GM18858 (cell line): Measurements from ENCODE around the gene TNFAIP3.
"Not testable (repeated sequence)": the region's sequence is repeated elsewhere in the genome, so short reads cannot be mapped to it uniquely, and the experiment has no call there.

ENCODE experiments used
- ATAC-seq: cut with Tn5 transposase; IDR thresholded peaks from one replicate; pipeline ENCODE4 v1.9.1; 2021; ENCODE audit not compliant: unreplicated experiment

Gene TNFAIP3

DNA sequence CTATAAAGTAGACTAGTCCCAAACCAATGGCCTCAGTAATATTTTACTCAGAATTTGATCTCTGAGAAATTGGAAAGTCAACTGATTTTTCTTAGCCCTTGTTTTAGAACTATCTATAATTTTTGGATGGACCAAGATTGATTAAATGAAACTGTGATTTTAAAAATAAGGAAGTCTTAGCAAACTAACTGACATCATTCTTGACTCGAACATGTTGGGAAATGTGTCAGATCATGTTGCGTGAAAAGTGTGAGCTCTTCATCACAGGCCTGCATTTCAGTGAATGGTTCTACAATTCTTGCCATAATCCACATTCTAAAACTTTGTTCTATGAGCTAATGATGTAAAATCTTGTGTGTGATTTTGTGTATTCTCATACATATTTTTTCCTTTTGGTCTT is 11.0 kb downstream of the TNFAIP3 start:
- ATAC-seq = no peak

DNA sequence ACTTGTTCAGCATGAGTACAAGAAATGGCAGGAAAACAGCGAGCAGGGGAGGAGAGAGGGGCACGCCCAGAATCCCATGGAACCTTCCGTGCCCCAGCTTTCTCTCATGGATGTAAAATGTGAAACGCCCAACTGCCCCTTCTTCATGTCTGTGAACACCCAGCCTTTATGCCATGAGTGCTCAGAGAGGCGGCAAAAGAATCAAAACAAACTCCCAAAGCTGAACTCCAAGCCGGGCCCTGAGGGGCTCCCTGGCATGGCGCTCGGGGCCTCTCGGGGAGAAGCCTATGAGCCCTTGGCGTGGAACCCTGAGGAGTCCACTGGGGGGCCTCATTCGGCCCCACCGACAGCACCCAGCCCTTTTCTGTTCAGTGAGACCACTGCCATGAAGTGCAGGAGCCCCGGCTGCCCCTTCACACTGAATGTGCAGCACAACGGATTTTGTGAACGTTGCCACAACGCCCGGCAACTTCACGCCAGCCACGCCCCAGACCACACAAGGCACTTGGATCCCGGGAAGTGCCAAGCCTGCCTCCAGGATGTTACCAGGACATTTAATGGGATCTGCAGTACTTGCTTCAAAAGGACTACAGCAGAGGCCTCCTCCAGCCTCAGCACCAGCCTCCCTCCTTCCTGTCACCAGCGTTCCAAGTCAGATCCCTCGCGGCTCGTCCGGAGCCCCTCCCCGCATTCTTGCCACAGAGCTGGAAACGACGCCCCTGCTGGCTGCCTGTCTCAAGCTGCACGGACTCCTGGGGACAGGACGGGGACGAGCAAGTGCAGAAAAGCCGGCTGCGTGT is 11.6 kb downstream of the TNFAIP3 start:
- no peak for ATAC-seq

DNA sequence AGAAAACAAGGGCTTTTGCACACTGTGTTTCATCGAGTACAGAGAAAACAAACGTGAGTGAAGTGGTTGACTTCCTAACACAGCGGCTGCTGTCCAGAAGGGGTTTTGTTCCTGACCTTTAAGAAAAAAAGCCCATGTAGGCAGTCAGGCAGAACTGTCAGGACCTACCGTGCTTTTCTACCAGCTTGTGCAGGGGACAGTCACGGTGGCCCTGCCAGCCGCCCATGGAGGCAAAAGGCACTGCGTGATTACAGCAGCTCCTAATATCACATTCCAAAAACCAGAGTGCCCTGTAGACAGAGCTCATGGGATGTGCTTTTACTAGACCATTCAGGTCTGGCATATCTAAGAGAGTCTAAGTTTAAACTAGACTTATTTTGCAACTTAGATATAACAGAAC is 12.2 kb downstream of the TNFAIP3 start:
- no peak for ATAC-seq

DNA sequence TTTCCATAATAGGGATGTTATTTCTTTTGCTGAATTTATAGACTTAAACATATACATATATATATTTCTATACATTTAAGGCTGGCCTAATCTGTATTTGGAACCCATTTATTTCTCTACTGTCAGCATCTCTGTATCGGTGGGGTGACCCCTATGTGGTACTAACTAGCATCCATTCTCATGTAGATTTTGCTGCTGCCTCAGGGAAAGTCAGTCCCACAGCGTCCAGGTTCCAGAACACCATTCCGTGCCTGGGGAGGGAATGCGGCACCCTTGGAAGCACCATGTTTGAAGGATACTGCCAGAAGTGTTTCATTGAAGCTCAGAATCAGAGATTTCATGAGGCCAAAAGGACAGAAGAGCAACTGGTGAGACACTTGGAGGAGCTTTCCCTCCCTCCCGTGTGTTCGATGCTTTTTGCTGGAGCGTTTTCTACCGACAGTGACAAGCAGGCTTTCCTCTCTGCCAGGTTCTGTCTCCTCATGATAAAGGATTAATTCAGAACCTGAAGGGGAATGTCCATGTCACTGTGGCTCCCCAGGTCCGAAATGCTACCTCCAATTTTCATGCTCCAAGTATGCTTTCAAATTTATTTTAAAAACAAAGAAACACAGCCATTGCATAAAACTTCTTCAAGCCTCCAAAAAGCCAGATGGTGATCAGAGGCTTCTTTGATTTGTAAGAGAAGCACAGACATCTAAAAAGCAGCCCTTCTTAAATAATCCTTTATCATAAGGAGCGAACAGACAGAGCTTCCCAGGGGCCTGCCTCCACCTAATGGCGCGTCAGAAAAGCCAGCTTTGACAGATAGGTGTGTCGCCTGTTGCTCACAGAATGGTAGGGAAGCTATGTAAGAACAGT is 13.1 kb downstream of the TNFAIP3 start:
- no peak for ATAC-seq

DNA sequence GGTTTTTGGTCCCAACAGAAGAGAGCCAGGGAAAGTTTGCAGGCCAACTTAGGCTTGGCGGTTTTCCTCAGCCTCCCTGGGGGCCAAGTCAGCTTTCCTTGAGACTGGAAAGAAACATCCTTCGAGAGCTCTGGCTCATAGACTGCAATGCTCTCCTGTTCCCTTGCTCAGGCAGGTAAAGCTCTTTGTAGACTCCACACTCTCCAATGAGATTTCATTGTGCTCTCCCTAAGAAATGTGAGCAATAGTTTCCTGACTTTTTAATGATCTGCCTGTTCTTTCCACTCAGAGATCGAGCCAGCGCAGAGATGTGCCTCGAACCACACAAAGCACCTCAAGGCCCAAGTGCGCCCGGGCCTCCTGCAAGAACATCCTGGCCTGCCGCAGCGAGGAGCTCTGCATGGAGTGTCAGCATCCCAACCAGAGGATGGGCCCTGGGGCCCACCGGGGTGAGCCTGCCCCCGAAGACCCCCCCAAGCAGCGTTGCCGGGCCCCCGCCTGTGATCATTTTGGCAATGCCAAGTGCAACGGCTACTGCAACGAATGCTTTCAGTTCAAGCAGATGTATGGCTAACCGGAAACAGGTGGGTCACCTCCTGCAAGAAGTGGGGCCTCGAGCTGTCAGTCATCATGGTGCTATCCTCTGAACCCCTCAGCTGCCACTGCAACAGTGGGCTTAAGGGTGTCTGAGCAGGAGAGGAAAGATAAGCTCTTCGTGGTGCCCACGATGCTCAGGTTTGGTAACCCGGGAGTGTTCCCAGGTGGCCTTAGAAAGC is 13.9 kb downstream of the TNFAIP3 start:
- no peak for ATAC-seq

DNA sequence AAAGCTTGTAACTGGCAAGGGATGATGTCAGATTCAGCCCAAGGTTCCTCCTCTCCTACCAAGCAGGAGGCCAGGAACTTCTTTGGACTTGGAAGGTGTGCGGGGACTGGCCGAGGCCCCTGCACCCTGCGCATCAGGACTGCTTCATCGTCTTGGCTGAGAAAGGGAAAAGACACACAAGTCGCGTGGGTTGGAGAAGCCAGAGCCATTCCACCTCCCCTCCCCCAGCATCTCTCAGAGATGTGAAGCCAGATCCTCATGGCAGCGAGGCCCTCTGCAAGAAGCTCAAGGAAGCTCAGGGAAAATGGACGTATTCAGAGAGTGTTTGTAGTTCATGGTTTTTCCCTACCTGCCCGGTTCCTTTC is 14.4 kb downstream of the TNFAIP3 start:
- no peak for ATAC-seq

DNA sequence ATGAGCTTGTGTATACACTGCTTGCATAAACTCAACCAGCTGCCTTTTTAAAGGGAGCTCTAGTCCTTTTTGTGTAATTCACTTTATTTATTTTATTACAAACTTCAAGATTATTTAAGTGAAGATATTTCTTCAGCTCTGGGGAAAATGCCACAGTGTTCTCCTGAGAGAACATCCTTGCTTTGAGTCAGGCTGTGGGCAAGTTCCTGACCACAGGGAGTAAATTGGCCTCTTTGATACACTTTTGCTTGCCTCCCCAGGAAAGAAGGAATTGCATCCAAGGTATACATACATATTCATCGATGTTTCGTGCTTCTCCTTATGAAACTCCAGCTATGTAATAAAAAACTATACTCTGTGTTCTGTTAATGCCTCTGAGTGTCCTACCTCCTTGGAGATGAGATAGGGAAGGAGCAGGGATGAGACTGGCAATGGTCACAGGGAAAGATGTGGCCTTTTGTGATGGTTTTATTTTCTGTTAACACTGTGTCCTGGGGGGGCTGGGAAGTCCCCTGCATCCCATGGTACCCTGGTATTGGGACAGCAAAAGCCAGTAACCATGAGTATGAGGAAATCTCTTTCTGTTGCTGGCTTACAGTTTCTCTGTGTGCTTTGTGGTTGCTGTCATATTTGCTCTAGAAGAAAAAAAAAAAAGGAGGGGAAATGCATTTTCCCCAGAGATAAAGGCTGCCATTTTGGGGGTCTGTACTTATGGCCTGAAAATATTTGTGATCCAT is 15.3 kb downstream of the TNFAIP3 start:
- ATAC-seq = no peak

DNA sequence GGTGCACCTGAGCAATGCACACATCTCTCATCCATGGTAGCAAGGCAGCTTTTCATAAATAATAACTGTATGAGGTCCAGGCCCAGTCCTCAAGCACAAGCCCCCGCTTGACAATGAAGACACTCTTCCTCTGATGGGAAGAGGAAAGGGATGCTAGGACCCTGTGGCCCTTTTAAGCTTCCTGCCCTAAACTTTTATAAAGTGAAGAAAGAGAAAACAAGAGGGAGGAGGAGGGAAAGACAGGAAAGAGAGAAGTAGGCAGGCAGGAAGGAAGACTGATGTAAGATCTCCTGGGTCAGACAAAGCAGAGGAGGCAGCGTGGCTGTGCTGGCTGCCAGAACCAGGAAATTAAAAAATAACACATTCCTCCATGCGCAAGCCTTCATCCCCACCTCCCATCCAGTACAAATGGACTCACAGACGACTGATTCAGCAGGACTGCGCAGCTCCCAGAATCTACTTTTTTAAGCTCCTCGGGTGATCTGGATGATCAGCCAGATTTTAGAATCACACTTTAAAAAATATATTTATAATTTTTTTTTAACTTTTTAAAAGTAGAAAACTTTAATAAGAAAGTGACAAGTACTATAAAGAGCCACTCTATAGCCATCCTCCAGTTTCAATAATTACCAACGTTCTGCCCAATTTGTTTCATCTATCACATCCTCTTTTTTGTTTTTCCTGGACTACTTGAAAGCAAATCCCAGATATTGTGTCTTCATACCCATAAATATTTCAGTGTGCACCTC is 16.5 kb downstream of the TNFAIP3 start:
- ATAC-seq = no peak

DNA sequence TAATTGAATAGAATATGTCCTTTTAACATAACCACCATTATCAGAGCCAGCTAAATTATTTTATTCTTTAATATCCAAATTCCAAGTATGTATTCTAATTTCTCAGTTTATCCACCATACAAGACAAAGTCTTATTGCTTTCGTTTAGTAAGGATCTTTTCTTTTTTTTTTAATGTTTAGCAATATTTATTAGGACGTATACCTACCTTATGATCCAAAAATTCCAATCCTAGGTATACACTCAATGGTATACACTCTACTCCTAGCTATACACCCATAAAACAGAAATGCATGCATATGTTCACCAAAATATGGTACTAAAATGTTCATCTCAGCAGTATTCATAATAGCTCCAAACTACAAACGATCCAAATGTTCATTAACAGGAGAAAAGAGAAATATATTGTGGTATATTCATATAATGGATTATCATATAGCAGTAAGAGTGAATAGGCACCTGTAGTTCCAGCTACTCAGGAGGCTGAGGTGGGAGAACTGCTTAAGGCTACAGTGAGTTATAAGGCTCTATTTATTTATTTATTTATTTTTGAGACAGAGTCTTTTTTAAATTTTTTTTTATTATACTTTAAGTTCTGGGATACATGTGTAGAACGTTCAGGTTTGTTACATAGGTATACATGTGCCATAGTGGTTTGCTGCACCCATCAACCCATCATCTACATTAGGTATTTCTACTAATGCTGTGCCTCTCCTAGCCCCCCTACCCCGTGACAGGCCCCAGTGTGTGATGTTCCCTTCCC is 17.3 kb downstream of the TNFAIP3 start:
- ATAC-seq = no peak

DNA sequence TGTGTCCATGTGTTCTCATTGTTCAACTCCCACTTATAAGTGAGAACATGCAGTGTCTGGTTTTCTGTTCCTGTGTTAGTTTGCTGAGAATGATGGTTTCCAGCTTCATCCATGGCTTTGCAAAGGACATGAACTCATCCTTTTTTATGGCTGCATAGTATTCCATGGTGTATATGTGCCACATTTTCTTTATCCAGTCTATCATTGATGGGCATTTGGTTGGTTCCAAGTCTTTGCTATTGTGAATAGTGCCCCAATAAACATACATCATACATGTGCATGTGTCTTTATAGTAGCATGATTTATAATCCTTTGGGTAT is 17.8 kb downstream of the TNFAIP3 start:
- not testable (repeated sequence) for ATAC-seq

DNA sequence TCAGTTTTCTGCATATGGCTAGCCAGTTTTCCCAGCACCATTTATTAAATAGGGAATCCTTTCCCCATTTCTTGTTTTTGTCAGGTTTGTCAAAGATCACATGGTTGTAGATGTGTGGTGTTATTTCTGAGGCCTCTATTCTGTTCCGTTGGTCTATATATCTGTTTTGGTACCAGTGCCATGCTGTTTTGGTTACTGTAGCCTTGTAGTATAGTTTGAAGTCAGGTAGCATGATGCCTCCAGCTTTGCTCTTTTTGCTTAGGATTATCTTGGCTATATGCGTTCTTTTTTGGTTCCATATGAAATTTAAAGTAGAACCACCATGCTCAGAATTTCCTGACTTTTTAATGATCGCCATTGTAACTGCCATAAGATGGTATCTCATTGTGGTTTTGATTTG is 19.2 kb downstream of the TNFAIP3 start:
- not testable (repeated sequence) for ATAC-seq

DNA sequence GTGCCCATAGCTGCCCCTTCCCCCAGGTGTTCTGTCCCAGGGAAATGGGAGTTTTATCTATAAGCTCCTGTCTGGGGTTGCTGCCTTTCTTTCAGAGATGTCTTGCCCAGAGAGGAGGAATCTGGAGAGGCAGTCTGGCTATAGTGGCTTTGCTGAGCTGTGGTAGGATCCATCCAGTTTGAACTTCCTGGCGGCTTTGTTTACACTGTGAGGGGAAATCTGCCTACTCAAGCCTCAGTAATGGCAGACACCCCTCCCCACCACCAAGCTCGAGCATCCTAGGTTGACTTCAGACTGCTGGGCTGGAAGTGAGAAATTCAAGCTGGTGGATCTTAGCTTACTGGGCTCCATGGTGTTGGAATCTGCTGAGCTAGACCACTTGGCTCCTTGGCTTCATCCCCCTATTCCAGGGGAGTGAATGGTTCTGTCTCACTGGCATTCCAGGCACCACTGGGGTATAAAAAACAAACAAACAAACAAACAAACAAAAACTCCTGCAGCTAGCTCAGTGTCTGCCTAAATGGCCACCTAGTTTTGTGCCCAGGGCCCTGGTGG is 24.0 kb downstream of the TNFAIP3 start:
- no peak for ATAC-seq

DNA sequence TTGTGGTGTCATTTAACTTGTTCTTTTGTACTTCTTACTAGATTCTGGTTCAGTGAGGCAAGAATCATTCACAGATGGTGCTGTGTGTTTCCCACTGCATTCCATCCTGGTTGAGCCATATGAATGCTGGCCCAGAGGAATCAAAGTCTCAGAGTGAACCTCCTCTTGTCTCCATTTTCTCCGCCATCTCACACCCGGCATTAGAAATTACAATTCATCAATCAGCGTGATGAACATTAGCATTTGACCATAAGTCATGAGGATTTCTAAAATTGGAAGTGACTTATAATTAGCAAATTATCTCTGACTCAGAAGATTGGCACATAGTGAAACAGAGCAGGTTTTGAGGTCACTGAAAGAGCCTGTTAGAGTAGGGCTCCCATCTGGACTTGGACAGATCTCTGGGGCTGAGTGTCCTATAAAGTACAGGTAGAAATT is 25.2 kb downstream of the TNFAIP3 start:
- no peak for ATAC-seq

DNA sequence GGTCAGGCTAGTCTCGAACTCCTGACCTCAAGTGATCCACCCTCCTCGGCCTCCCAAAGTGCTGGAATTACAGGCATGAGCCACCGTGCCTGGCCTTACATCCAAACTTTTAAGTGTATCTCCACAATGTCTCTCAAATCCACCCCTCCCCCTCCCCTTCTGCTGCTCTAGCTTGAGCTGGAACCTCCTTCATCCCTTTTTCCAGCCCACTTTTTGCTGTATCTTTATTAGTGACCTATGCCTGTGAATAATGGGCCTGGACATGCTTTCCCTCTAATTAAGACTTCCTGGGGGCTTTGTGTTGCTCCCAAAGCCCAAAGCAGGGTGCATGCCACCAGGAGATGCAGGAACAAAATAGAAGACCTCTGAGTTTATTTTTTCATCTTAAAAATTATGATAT is 26.1 kb downstream of the TNFAIP3 start:
- no peak for ATAC-seq

DNA sequence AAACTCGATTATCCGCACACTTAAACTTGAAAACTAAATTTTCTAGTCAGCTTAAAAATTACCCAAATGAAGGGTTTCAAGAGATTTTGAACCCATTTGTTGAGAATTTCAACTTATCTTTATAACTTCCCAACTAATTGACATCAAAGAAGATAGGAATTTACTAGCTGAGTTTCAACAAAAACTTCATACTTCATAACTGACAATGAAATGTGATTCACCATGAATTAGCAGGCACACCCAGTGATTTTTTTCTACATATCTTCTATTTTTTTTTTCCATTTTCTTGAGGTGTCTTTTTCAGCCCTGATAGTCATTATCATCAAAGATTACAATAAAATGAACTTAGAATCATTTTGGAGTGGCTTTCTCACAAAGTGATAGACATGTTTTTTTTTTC is 26.7 kb downstream of the TNFAIP3 start:
- no peak for ATAC-seq

DNA sequence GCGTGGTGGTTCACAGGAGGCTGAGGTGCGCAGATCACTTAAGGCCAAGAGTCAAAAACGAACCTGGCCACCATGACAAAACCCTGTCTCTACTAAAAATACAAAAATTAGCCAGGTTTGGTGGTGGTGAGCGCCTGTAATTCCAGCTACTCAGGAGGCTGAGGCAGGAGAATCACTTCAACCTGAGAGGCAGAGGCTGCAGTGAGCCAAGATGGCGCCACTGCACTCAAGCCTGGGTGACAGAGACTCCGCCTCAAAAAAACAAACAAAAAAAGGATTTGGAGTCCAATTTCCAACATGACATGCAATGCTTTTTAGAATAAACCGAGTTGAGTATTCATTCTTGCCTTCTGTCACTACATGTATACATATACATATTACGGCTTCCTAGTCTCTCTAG is 27.3 kb downstream of the TNFAIP3 start:
- not testable (repeated sequence) for ATAC-seq

DNA sequence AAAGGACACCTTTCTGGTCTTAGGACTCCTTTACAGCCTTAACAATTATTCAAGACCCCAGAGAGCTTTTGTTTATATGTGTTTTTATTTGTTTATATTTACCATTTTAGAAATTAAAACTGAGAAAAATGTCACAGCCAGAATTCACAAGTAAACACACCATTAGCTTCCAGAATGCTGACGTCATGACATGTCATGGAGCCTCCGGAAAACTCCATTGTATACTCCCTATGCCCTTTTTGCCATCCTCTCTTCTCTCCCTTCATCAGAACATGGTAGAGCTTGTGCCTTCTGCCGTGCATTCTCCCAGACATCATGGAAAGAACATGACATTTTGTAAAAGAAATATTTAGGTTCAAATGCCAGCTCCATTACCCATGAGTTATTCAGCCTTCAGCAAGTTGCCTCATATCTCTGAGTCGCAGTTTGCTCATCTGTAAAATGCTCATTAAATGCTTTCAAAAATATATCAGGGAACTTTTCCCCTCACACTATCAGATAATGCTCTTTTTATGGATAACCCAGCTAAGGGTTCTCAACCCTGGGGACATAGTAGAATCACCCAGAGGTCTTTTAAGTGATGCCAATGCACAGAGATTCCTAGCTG is 27.8 kb downstream of the TNFAIP3 start:
- ATAC-seq = no peak

DNA sequence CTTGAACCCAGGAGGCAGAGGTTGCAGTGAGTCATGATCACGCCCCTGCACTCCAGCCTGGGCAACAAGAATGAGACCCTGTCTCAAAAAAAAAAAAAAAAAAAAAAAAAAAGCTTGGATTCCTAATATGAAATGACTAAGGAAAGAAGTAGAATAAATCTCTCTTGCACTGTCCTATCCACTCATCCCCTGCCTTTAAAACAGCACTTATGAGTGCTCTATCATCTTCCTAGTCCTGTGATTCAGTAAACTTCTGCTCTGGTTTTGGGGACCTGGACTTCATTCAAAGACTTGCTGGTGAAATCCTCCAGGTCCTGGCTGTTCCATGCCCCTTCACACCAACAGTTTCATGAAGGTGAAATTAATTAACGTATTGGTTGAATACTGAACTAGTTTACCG is 29.6 kb downstream of the TNFAIP3 start:
- no peak for ATAC-seq

DNA sequence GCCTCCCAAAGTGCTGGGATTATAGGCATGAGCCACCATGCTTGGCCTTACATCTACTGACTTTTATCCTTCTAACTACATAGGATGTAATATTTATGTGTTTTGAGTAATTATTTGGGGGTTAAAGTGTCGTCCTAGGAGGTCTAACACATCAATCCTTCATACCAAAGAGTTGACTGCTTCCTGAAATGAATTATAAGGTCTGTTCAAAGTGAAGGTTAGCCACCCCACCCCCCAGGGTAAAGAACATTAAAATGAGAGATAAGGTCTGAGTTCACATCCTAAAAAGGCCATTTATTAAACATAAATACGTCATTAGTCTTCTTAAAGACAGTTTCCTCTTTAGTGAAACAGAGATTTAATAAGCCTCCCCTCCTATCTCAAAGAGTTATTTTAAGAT is 33.8 kb downstream of the TNFAIP3 start:
- ATAC-seq = no peak
